ENCODE data around the gene CCDC91. TPM values are rescaled to one million over a fixed set of nuclear protein-coding genes. Genes with fewer than 3 reads are reported as not detected.

Gene CCDC91
- total RNA-seq, 2 experiments from 2014 or later, result 52.9 to 55.3 TPM

DNA sequence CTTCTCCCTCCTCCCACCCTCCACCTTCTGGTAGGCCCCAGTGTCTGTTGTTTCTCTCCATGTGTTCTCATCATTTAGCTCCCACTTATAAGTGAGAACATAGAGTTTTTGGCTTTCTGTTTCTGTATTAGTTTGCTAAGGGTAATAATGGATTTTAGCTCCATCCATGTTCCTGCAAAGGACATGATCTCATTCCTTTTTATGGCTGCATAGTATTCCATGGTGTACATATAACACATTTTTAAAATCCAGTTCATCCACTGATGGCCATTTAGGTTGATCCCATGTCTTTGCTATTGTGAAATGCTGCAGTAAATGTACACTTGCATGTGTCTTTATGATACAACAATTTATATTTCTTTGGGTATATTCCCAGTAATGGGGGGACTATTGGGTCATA is 96.1 kb downstream of the CCDC91 start:
- ChIA-PET POLR2A (interaction anchor here (1.9 kb wide), 1 partner anchor 96 kb away, joined by 4 read pairs; the partner anchor contains the start of gene CCDC91), CTCF (interaction anchor here (0.6 kb wide), 1 partner anchor 52 kb away, joined by 3 read pairs; no protein-coding TSS in a partner anchor)
- H3K27ac Mint-ChIP-seq, result no peak overlapping the region
- intact Hi-C loops (cut with DNase I, micrococcal nuclease), result no loop called here
- TF ChIP-seq, protein P1, sequence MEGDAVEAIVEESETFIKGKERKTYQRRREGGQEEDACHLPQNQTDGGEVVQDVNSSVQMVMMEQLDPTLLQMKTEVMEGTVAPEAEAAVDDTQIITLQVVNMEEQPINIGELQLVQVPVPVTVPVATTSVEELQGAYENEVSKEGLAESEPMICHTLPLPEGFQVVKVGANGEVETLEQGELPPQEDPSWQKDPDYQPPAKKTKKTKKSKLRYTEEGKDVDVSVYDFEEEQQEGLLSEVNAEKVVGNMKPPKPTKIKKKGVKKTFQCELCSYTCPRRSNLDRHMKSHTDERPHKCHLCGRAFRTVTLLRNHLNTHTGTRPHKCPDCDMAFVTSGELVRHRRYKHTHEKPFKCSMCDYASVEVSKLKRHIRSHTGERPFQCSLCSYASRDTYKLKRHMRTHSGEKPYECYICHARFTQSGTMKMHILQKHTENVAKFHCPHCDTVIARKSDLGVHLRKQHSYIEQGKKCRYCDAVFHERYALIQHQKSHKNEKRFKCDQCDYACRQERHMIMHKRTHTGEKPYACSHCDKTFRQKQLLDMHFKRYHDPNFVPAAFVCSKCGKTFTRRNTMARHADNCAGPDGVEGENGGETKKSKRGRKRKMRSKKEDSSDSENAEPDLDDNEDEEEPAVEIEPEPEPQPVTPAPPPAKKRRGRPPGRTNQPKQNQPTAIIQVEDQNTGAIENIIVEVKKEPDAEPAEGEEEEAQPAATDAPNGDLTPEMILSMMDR (IDR thresholded peaks at IDR 0.05), result no peak
- Histone ChIP-seq H3K9me3 (ENCODE audit: control insufficient read depth in 1 of 2, insufficient read depth in 1 of 2, low read length in 2 of 2) (peaks cover 7 to 26% of the 10 kb centered on the region in 2 experiments), H3K27me3 (ENCODE audit: control insufficient read depth in 1 of 2, insufficient read depth in 2 of 2, low read length in 2 of 2) (no peaks in the 10 kb centered on the region), H3K4me1 (ENCODE audit: insufficient read depth, low read length) (no peaks in the 10 kb centered on the region), H3K4me3 (ENCODE audit: low read length) (no peak overlapping the region), H3K36me3 (ENCODE audit: insufficient read depth, low read length) (peaks cover 8% of the 10 kb centered on the region), H3K27ac (ENCODE audit: low read depth in 1 of 2, low read length in 2 of 2) (no peak overlapping the region)
- peaks cover 94% of the 10 kb centered on the region for H3K36me3 Mint-ChIP-seq (ENCODE audit: low read depth)
- ATAC-seq (ENCODE audit: poor library complexity) (no peak), DNase-seq (no peak)
- peaks cover 24% of the 10 kb centered on the region for H3K9me3 Mint-ChIP-seq
- no peaks in the 10 kb centered on the region for H3K27me3 Mint-ChIP-seq
- no peak overlapping the region for H3K4me3 Mint-ChIP-seq
- peaks cover 14% of the 10 kb centered on the region for H3K4me1 Mint-ChIP-seq (ENCODE audit: low read depth)

DNA sequence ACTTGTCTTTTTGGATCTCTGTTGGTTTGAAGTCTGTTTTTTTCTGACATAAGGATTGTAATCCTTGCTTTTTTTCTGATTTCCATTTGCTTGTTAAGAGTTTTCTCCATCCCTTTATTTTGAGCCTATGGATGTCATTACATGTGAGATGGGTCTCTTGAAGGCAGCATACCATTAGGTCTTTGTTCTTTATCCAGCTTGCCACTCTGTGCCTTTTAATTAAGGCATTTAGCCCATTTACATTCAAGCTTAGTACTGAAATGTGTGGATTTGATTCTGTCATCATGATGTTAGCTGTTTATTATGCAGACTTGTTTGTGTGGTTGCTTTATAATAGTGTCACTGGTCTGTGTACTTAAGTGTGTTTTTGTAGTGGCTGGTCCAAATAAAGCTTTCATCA is 100.0 kb downstream of the CCDC91 start:
- Histone ChIP-seq H3K9me3 (ENCODE audit: control insufficient read depth in 1 of 2, insufficient read depth in 1 of 2, low read length in 2 of 2) (peaks cover 7 to 28% of the 10 kb centered on the region in 2 experiments), H3K27me3 (ENCODE audit: control insufficient read depth in 1 of 2, insufficient read depth in 2 of 2, low read length in 2 of 2) (no peaks in the 10 kb centered on the region), H3K4me1 (ENCODE audit: insufficient read depth, low read length) (no peaks in the 10 kb centered on the region), H3K36me3 (ENCODE audit: insufficient read depth, low read length) (peaks cover 8% of the 10 kb centered on the region), H3K4me3 (ENCODE audit: low read length) (no peak overlapping the region), H3K27ac (ENCODE audit: low read depth in 1 of 2, low read length in 2 of 2) (no peak overlapping the region)
- Mint-ChIP-seq H3K36me3 (ENCODE audit: low read depth) (peaks cover 95% of the 10 kb centered on the region), H3K4me1 (ENCODE audit: low read depth) (peaks cover 18% of the 10 kb centered on the region), H3K27ac (no peak overlapping the region), H3K27me3 (no peaks in the 10 kb centered on the region), H3K9me3 (peaks cover 19% of the 10 kb centered on the region), H3K4me3 (no peak overlapping the region)
- intact Hi-C loops (cut with DNase I, micrococcal nuclease), result no loop called here
- ChIA-PET POLR2A (no interaction called here), CTCF (no interaction called here)
- TF ChIP-seq, protein P1 (IDR thresholded peaks at IDR 0.05), result no peak
- ATAC-seq (ENCODE audit: poor library complexity) (no peak), DNase-seq (no peak)

GRCh38 chr12:28292699-28293098 is 102.4 kb downstream of the CCDC91 start:
- H3K36me3 Mint-ChIP-seq (ENCODE audit: low read depth), result peaks cover 76% of the 10 kb centered on the region
- TF ChIP-seq, protein P1 (IDR thresholded peaks at IDR 0.05), result no peak

More at GRCh38 chr12:28292699-28293098, 102.4 kb downstream of the CCDC91 start:
- no peak for DNase-seq
- H3K27ac ChIP-seq (ENCODE audit: low read depth in 1 of 2, low read length in 2 of 2), result no peak overlapping the region
- no peaks in the 10 kb centered on the region for H3K27me3 ChIP-seq (ENCODE audit: control insufficient read depth in 1 of 2, insufficient read depth in 2 of 2, low read length in 2 of 2)
- peaks cover 9% of the 10 kb centered on the region for H3K4me1 Mint-ChIP-seq (ENCODE audit: low read depth)
- peaks cover 7 to 28% of the 10 kb centered on the region in 2 experiments for H3K9me3 ChIP-seq (ENCODE audit: control insufficient read depth in 1 of 2, insufficient read depth in 1 of 2, low read length in 2 of 2)
- no peaks in the 10 kb centered on the region for H3K4me1 ChIP-seq (ENCODE audit: insufficient read depth, low read length)
- CTCF ChIA-PET, result interaction anchor here (1.6 kb wide), 1 partner anchor 13 kb away, joined by 3 read pairs; no protein-coding TSS in a partner anchor
- no peak overlapping the region for H3K4me3 ChIP-seq (ENCODE audit: low read length)
- intact Hi-C loops (cut with DNase I, micrococcal nuclease), result no loop called here
- no peaks in the 10 kb centered on the region for H3K27me3 Mint-ChIP-seq
- H3K36me3 ChIP-seq (ENCODE audit: insufficient read depth, low read length), result peaks cover 8% of the 10 kb centered on the region
- POLR2A ChIA-PET, result no interaction called here
- ATAC-seq (ENCODE audit: poor library complexity), result no peak
- no peak overlapping the region for H3K27ac Mint-ChIP-seq
- no peak overlapping the region for H3K4me3 Mint-ChIP-seq
- peaks cover 16% of the 10 kb centered on the region for H3K9me3 Mint-ChIP-seq
